NT2/D1 (cell line): Measurements from ENCODE around the gene HCFC1.
"Not testable (repeated sequence)": the region's sequence is repeated elsewhere in the genome, so short reads cannot be mapped to it uniquely, and the experiment has no call there.

Experiments used
- DNase-seq: peaks from one replicate; pipeline ENCODE4 v3.0.0-alpha.2; 2011; ENCODE audit warnings: low read depth, low spot score
- H3K27me3 ChIP-seq: 2 replicates; pipeline ENCODE4 v1.6.0; 2011; ENCODE audit warnings: mild to moderate bottlenecking; ENCODE audit not compliant: insufficient read length, insufficient read depth
- H3K36me3 ChIP-seq: 2 replicates; pipeline ENCODE4 v1.6.1; 2011; ENCODE audit warnings: mild to moderate bottlenecking, low read length, mixed read lengths; ENCODE audit not compliant: insufficient read depth, insufficient read length
- H3K4me1 ChIP-seq: 2 replicates; pipeline ENCODE4 v1.5.1; 2011; ENCODE audit not compliant: insufficient read depth, insufficient read length
- H3K4me3 ChIP-seq: 2 replicates; pipeline ENCODE4 v1.5.1; 2011; ENCODE audit warnings: low read depth; ENCODE audit not compliant: insufficient read length
- H3K9ac ChIP-seq: 2 replicates; pipeline ENCODE4 v1.6.0; 2011; ENCODE audit warnings: low read depth; ENCODE audit not compliant: insufficient read length
- H3K9me3 ChIP-seq: 2 replicates; pipeline ENCODE4 v1.5.1; 2011; ENCODE audit warnings: mild to moderate bottlenecking, low read length; ENCODE audit not compliant: insufficient read depth
- SUZ12 ChIP-seq: IDR thresholded peaks from 2 replicates; pipeline ENCODE4 v1.6.1; 2011; ENCODE audit not compliant: insufficient read length, insufficient read depth; ENCODE audit errors: extremely low read depth
- YY1 ChIP-seq: IDR thresholded peaks from 2 replicates; pipeline ENCODE4 v1.6.1; 2011; ENCODE audit not compliant: insufficient read length, insufficient read depth
- ZNF274 ChIP-seq: IDR thresholded peaks from 2 replicates; pipeline ENCODE4 v1.6.1; 2011; ENCODE audit warnings: mild to moderate bottlenecking, low read depth, low read length

HCFC1 gene

GRCh38 chrX:153981231-153981630 is 9.6 kb upstream of the HCFC1 start:
- no peak overlapping the region for H3K9ac ChIP-seq

GRCh38 chrX:153980394-153980793 is 8.8 kb upstream of the HCFC1 start:
- H3K4me3 ChIP-seq, H3K9ac ChIP-seq, H3K27me3 ChIP-seq: not testable (repeated sequence)

More at GRCh38 chrX:153981231-153981630, 9.6 kb upstream of the HCFC1 start:
- no peaks in the 10 kb centered on the region for H3K36me3 ChIP-seq
- H3K9me3 ChIP-seq: no peaks in the 10 kb centered on the region
- DNase-seq: no peak
- no peaks in the 10 kb centered on the region for H3K4me1 ChIP-seq
- H3K4me3 ChIP-seq: no peak overlapping the region
- H3K27me3 ChIP-seq: no peaks in the 10 kb centered on the region
- no peak for TF ChIP-seq YY1
- no peak for TF ChIP-seq SUZ12
- TF ChIP-seq ZNF274: no peak

DNA sequence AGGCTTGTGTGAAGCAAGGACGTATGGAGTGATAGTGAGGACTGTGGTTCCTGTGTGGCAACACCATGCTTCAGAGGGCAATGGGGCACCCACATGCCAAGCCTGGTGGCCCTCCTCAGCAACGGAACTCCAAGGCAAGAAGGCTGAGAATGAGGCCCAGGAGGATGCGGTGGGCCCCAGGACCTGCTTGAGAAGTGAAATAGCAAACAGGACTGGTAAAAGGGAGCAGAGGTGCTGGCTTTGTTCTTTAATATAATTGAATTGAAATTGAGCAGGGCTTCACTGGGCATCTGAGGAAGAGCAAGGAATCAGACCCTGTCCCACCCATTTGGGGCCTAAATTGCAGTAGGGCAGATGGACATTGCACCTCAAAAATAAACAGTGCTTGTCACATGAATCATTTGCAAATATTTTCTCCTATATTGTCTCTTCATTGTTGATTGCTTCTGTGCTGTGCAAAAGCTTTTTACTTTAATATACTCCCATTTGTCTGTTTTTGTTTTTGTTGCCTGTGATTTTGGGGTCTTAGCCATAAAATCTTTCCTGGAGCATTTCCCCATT is 3.2 kb upstream of the HCFC1 start:
- no peak for DNase-seq
- peaks cover 2% of the 10 kb centered on the region for H3K4me1 ChIP-seq
- TF ChIP-seq SUZ12 (no peak), ZNF274 (no peak), YY1 (no peak)
- peaks cover 4% of the 10 kb centered on the region for H3K36me3 ChIP-seq
- H3K27me3 ChIP-seq: no peaks in the 10 kb centered on the region
- H3K9me3 ChIP-seq: no peaks in the 10 kb centered on the region
- no peak overlapping the region for H3K4me3 ChIP-seq
- H3K9ac ChIP-seq: no peak overlapping the region

More at GRCh38 chrX:153980394-153980793, 8.8 kb upstream of the HCFC1 start:
- H3K4me1 ChIP-seq, H3K36me3 ChIP-seq, DNase-seq, H3K9me3 ChIP-seq: not testable (repeated sequence)

DNA sequence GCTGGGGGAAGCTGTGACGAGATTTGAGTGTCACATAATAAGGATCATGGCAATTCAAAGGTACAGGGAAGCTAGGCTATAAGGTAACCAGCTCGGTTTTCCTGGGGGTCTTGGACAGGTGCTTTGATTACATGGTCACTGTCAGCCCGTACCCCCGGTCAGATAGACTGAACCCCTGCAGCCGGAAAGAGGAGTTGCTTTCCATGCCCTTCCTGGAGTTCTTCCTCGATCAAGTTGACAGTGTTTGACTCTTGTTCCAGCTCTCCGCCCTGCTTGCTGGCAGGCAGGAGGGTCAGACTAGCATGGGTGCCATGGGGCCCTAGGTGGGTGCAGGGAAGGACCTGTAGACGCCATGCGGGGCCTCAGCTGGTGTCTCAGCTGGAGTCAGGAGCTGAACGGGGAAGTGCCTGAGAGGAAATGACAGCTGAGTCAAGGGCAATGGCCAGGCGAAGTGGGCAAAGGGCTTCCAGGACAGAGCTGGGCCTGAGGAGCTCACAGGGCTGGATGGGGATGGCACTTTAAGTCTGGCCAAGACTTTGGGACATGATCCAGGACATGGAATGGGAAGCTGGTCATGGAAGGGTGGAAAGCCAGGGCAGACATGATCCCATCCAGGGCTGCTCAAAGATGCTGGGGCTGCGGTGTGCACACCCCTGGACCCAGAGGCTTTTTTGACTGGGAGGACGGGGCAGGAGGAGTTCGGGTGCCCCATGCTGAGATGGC is 2.5 kb upstream of the HCFC1 start:
- DNase-seq: no peak
- Histone ChIP-seq H3K36me3 (peaks cover 10% of the 10 kb centered on the region), H3K27me3 (no peaks in the 10 kb centered on the region), H3K4me1 (peaks cover 2% of the 10 kb centered on the region), H3K9ac (peak overlapping the region; percentile 81), H3K4me3 (no peak overlapping the region), H3K9me3 (no peaks in the 10 kb centered on the region)
- TF ChIP-seq YY1 (no peak), SUZ12 (no peak), ZNF274 (no peak)

GRCh38 chrX:153973127-153974002 is 1.7 kb upstream of the HCFC1 start:
- Histone ChIP-seq H3K9me3 (no peaks in the 10 kb centered on the region), H3K36me3 (peaks cover 18% of the 10 kb centered on the region), H3K4me3 (peak overlapping the region; percentile 45)

GRCh38 chrX:153972368-153973126 is 929 bp upstream of the HCFC1 start, which contains the start of gene TMEM187:
Gene TMEM187 (plus strand): TSS chrX:153972754. CDS start chrX:153982063, 9,309 bp downstream.
- H3K9ac ChIP-seq: peak within 1 kb of the TSS; percentile 95
- peaks cover 23% of the 10 kb centered on the region for H3K36me3 ChIP-seq
- TF ChIP-seq YY1 (no peak), ZNF274 (no peak), SUZ12 (no peak)
- peaks cover 2% of the 10 kb centered on the region for H3K4me1 ChIP-seq
- H3K27me3 ChIP-seq: no peaks in the 10 kb centered on the region
- peak; percentile 63 for DNase-seq
- no peaks in the 10 kb centered on the region for H3K9me3 ChIP-seq
- H3K4me3 ChIP-seq: peak within 1 kb of the TSS; percentile 82

More at GRCh38 chrX:153973127-153974002, 1.7 kb upstream of the HCFC1 start:
- H3K27me3 ChIP-seq: no peaks in the 10 kb centered on the region
- TF ChIP-seq YY1: no peak
- TF ChIP-seq ZNF274: no peak
- TF ChIP-seq SUZ12: no peak
- no peak for DNase-seq
- H3K4me1 ChIP-seq: peaks cover 2% of the 10 kb centered on the region
- H3K9ac ChIP-seq: peak overlapping the region; percentile 81

- peaks cover 5% of the 10 kb centered on the region for H3K4me1 ChIP-seq
- peak; percentile 36 for DNase-seq
Observed at GRCh38 chrX:153971124-153971449, 531 bp downstream of the HCFC1 start.

More at GRCh38 chrX:153971124-153971449, 531 bp downstream of the HCFC1 start:
- Histone ChIP-seq H3K36me3 (peaks cover 29% of the 10 kb centered on the region), H3K27me3 (no peaks in the 10 kb centered on the region), H3K9ac (peak overlapping the region; percentile 95), H3K4me3 (peak overlapping the region; percentile 82), H3K9me3 (no peaks in the 10 kb centered on the region)
- TF ChIP-seq YY1: peak; percentile 6
- TF ChIP-seq SUZ12: no peak
